CD14-positive monocyte (primary cell): ENCODE results near the gene PEX11A. TPM values are rescaled to one million over a fixed set of nuclear protein-coding genes. Genes with fewer than 3 reads are reported as not detected.

Experiments used
- DNase-seq, 3 donors: peaks; one replicate each; pipeline ENCODE4 v3.0.0-alpha.2; 2011 to 2022
- H2AFZ ChIP-seq: 2 replicates; pipeline ENCODE4 v1.6.0; 2012; ENCODE audit warnings: mild to moderate bottlenecking, low read depth, low read length, inconsistent platforms; ENCODE audit not compliant: insufficient read depth, poor library complexity, severe bottlenecking
- H3K27ac ChIP-seq, 2 donors: 1 replicate in 1 of 2; 2 replicates in 1 of 2; pipeline ENCODE4 v1.5.1; 2012 to 2013; ENCODE audit warnings: low read length in 2 of 2, control low read depth in 1 of 2, inconsistent platforms in 1 of 2, low read depth in 1 of 2, mild to moderate bottlenecking in 1 of 2
- H3K27me3 ChIP-seq, 2 donors: one replicate each; pipeline versions ENCODE4 v1.6.0 to v1.6.1; 2011 to 2013; ENCODE audit warnings: low read length in 2 of 2; ENCODE audit not compliant: control insufficient read depth in 2 of 2, insufficient read depth in 2 of 2
- H3K36me3 ChIP-seq, 2 donors: replicated peaks in 1 of 2; 1 replicate in 1 of 2; 2 replicates in 1 of 2; pipeline versions ENCODE4 v1.5.1 to v1.6.1; 2012 to 2013; ENCODE audit warnings: low read length in 2 of 2, control low read depth in 1 of 2, inconsistent platforms in 1 of 2, mild to moderate bottlenecking in 1 of 2; ENCODE audit not compliant: insufficient read depth in 2 of 2, control insufficient read depth in 1 of 2
- H3K4me1 ChIP-seq, 2 donors: 1 replicate in 1 of 2; 2 replicates in 1 of 2; pipeline versions ENCODE4 v1.5.1 to v1.6.1; 2012 to 2013; ENCODE audit warnings: low read length in 2 of 2, control low read depth in 1 of 2, inconsistent platforms in 1 of 2, mild to moderate bottlenecking in 1 of 2, moderate library complexity in 1 of 2; ENCODE audit not compliant: insufficient read depth in 2 of 2, control insufficient read depth in 1 of 2
- H3K4me2 ChIP-seq: replicated peaks from 2 replicates; pipeline ENCODE3; 2012; ENCODE audit warnings: low read length, moderate library complexity, mild to moderate bottlenecking; ENCODE audit not compliant: poor library complexity, severe bottlenecking; ENCODE audit errors: extremely low read depth
- H3K4me3 ChIP-seq, 3 experiments: fragments of 200-600 bp in 1 of 3; sonication (generic) in 1 of 3; replicated peaks in 1 of 3; 1 replicate in 2 of 3; 2 replicates in 1 of 3; pipeline ENCODE4 v1.5.1; 2011 to 2013; ENCODE audit warnings: low read length in 3 of 3, mild to moderate bottlenecking in 3 of 3, control low read depth in 2 of 3, low read depth in 2 of 3, inconsistent platforms in 1 of 3, moderate library complexity in 1 of 3
- H3K79me2 ChIP-seq: 2 replicates; pipeline ENCODE4 v1.6.0; 2012; ENCODE audit warnings: mild to moderate bottlenecking, control low read depth, inconsistent platforms, low read length, moderate library complexity; ENCODE audit not compliant: insufficient read depth
- H3K9ac ChIP-seq: 2 replicates; pipeline ENCODE4 v1.6.0; 2017; ENCODE audit warnings: low read length, mild to moderate bottlenecking; ENCODE audit not compliant: insufficient read depth, poor library complexity, severe bottlenecking
- H3K9me3 ChIP-seq, 2 donors: replicated peaks in 1 of 2; 1 replicate in 1 of 2; 2 replicates in 1 of 2; pipeline versions ENCODE4 v1.5.1 to v1.6.1; 2012 to 2013; ENCODE audit warnings: low read length in 2 of 2, control low read depth in 1 of 2; ENCODE audit not compliant: control insufficient read depth in 1 of 2, insufficient read depth in 1 of 2
- H4K20me1 ChIP-seq: 2 replicates; pipeline ENCODE4 v1.6.0; 2012; ENCODE audit warnings: mild to moderate bottlenecking, low read length, control low read depth, moderate library complexity; ENCODE audit not compliant: insufficient read depth
- H3K27ac Mint-ChIP-seq, 7 donors: one replicate each; pipeline ENCODE4 v1.8.0; 2020; ENCODE audit warnings: mild to moderate bottlenecking in 7 of 7, mixed read lengths in 7 of 7, moderate library complexity in 6 of 7, inconsistent platforms in 2 of 7
- H3K27me3 Mint-ChIP-seq, 3 donors: one replicate each; pipeline ENCODE4 v1.8.0; 2021 to 2022; ENCODE audit warnings: low read depth in 3 of 3, mild to moderate bottlenecking in 3 of 3, mixed read lengths in 3 of 3, moderate library complexity in 3 of 3, inconsistent platforms in 1 of 3
- H3K36me3 Mint-ChIP-seq, 2 donors: one replicate each; pipeline ENCODE4 v1.8.0; 2020; ENCODE audit warnings: mixed read lengths in 2 of 2, inconsistent platforms in 1 of 2, mild to moderate bottlenecking in 1 of 2
- H3K4me1 Mint-ChIP-seq: one replicate; pipeline ENCODE4 v1.8.0; 2020; ENCODE audit warnings: mild to moderate bottlenecking, mixed read lengths
- H3K4me3 Mint-ChIP-seq, 2 donors: one replicate each; pipeline ENCODE4 v1.8.0; 2020; ENCODE audit warnings: mild to moderate bottlenecking in 2 of 2, mixed read lengths in 2 of 2, moderate library complexity in 1 of 2
- H3K9me3 Mint-ChIP-seq, 7 donors: one replicate each; pipeline ENCODE4 v1.8.0; 2020 to 2022; ENCODE audit warnings: mixed read lengths in 7 of 7, mild to moderate bottlenecking in 6 of 7, moderate library complexity in 6 of 7, inconsistent platforms in 2 of 7
- WGBS: methylation state at CpG from one replicate; pipeline ENCODE4 v1.1.5; 2013; ENCODE audit warnings: missing lambda C conversion rate; ENCODE audit not compliant: insufficient coverage; 5-methylcytosine and 5-hydroxymethylcytosine counted together
- intact Hi-C, 2 donors: fragments of 100-400 bp; cut with micrococcal nuclease; formaldehyde crosslinking; loops; one replicate each; pipeline versions ENCODE4 v1.15.0 to v1.15.1; 2023
- polyA plus RNA-seq, 3 donors: library from polyadenylated mRNA; depleted of rRNA in 1 of 3; unstranded in 2 of 3; stranded (reverse) in 1 of 3; fragments of 300-500 nt in 2 of 3; fragments of >200 nt in 1 of 3; fragmentation: Illumina TruSeq in 2 of 3; gene quantifications; 1 replicate in 2 of 3; 2 replicates in 1 of 3; pipeline ENCODE4 v1.2.3, GENCODE V29; 2012 to 2021
- TF ChIP-seq, protein P1 (sequence below): fragments of 200-600 bp; IDR thresholded peaks from one replicate; pipeline ENCODE4 v1.8.0; 2022; ENCODE audit warnings: antibody characterized with exemption, mild to moderate bottlenecking

Gene PEX11A
- polyA plus RNA-seq, 3 donors, result 0.72 to 0.84 (median 0.75) TPM

GRCh38 chr15:89735773-89736172 lies 45.2 kb upstream of the PEX11A start:
- H3K9me3 Mint-ChIP-seq, result peaks cover 0 to 2% (median 0%) of the 10 kb centered on the region in 7 donors
- Histone ChIP-seq H4K20me1 (no peaks in the 10 kb centered on the region), H3K79me2 (no peaks in the 10 kb centered on the region), H3K4me2 (no peak overlapping the region), H3K9me3 (no peaks in the 10 kb centered on the region), H3K4me3 (no peak overlapping the region), H3K9ac (no peak overlapping the region), H3K27me3 (no peaks in the 10 kb centered on the region), H3K4me1 (no peaks in the 10 kb centered on the region), H2AFZ (no peak overlapping the region), H3K36me3 (no peaks in the 10 kb centered on the region), H3K27ac (no peak overlapping the region)
- peaks cover 2% of the 10 kb centered on the region for H3K4me1 Mint-ChIP-seq
- H3K27me3 Mint-ChIP-seq, result peaks cover 4 to 12% (median 6%) of the 10 kb centered on the region in 3 donors
- WGBS, result 90% methylated on average over 4 of the region's 4 CpGs
- TF ChIP-seq, protein P1, sequence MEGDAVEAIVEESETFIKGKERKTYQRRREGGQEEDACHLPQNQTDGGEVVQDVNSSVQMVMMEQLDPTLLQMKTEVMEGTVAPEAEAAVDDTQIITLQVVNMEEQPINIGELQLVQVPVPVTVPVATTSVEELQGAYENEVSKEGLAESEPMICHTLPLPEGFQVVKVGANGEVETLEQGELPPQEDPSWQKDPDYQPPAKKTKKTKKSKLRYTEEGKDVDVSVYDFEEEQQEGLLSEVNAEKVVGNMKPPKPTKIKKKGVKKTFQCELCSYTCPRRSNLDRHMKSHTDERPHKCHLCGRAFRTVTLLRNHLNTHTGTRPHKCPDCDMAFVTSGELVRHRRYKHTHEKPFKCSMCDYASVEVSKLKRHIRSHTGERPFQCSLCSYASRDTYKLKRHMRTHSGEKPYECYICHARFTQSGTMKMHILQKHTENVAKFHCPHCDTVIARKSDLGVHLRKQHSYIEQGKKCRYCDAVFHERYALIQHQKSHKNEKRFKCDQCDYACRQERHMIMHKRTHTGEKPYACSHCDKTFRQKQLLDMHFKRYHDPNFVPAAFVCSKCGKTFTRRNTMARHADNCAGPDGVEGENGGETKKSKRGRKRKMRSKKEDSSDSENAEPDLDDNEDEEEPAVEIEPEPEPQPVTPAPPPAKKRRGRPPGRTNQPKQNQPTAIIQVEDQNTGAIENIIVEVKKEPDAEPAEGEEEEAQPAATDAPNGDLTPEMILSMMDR, result no peak
- no peak for DNase-seq
- H3K27ac Mint-ChIP-seq, result peak overlapping the region in 1 of 7 donors; percentile 68
- H3K4me3 Mint-ChIP-seq, result no peak overlapping the region
- intact Hi-C loops, result loop anchor here in 1 of 2 donors (5.0 kb wide), 1 partner anchor 352 kb away; no protein-coding TSS in a partner anchor
- H3K36me3 Mint-ChIP-seq, result no peaks in the 10 kb centered on the region

GRCh38 chr15:89732451-89733172 lies 42.1 kb upstream of the PEX11A start:
- intact Hi-C loops, result no loop called here

More at GRCh38 chr15:89732451-89733172, 42.1 kb upstream of the PEX11A start:
- Mint-ChIP-seq H3K27ac (peak overlapping the region in 1 of 7 donors; percentile 8), H3K27me3 (peaks cover 4 to 12% (median 12%) of the 10 kb centered on the region in 3 donors), H3K36me3 (no peaks in the 10 kb centered on the region), H3K4me3 (no peak overlapping the region), H3K9me3 (peaks cover 0 to 2% (median 0%) of the 10 kb centered on the region in 7 donors), H3K4me1 (no peaks in the 10 kb centered on the region)
- Histone ChIP-seq H3K4me2 (no peak overlapping the region), H3K4me3 (no peak overlapping the region), H3K36me3 (no peaks in the 10 kb centered on the region), H3K27ac (no peak overlapping the region), H3K9me3 (no peaks in the 10 kb centered on the region), H3K27me3 (no peaks in the 10 kb centered on the region), H3K79me2 (no peaks in the 10 kb centered on the region), H2AFZ (no peak overlapping the region), H4K20me1 (no peaks in the 10 kb centered on the region), H3K9ac (no peak overlapping the region), H3K4me1 (no peaks in the 10 kb centered on the region)
- WGBS, result 86% methylated on average over 6 of the region's 8 CpGs
- TF ChIP-seq, protein P1, result no peak
- DNase-seq, result no peak
